Urothelium cell line (cell line): ENCODE results near the gene MAP3K2.
"Not testable (repeated sequence)": the region's sequence is repeated elsewhere in the genome, so short reads cannot be mapped to it uniquely, and the experiment has no call there.

Experiments
- DNase-seq: peaks from one replicate; pipeline ENCODE4 v3.0.0; 2011; ENCODE audit warnings: low spot score, mixed read lengths
- FAIRE-seq: peaks from 2 replicates; lab custom pipeline; 2011; peaks lifted over from hg19 to GRCh38; lab: Jason Lieb, UNC

MAP3K2 gene

GRCh38 chr2:127353873-127354676 lies 33.7 kb downstream of the MAP3K2 start:
- FAIRE-seq, DNase-seq: not testable (repeated sequence)

GRCh38 chr2:127353223-127353622 lies 34.6 kb downstream of the MAP3K2 start:
- not testable (repeated sequence) for DNase-seq, FAIRE-seq

GRCh38 chr2:127351603-127352002 lies 36.2 kb downstream of the MAP3K2 start:
- no peak for FAIRE-seq

GRCh38 chr2:127348426-127349000 lies 39.3 kb downstream of the MAP3K2 start:
- FAIRE-seq (no peak), DNase-seq (no peak)

More at GRCh38 chr2:127351603-127352002, 36.2 kb downstream of the MAP3K2 start:
- DNase-seq, result no peak

GRCh38 chr2:127347734-127348392 lies 39.9 kb downstream of the MAP3K2 start:
- FAIRE-seq (no peak), DNase-seq (no peak)

- no peak for FAIRE-seq
- no peak for DNase-seq
These were observed 40.8 kb downstream of the MAP3K2 start for GRCh38 chr2:127347015-127347414.

- DNase-seq, result no peak
- FAIRE-seq, result no peak
These were observed 44.5 kb downstream of the MAP3K2 start for GRCh38 chr2:127343277-127343676.

- DNase-seq, result no peak
- no peak for FAIRE-seq
These were observed 45.7 kb downstream of the MAP3K2 start for GRCh38 chr2:127342101-127342500.

GRCh38 chr2:127332335-127332734 lies 55.4 kb downstream of the MAP3K2 start:
- FAIRE-seq (no peak), DNase-seq (no peak)

GRCh38 chr2:127330753-127331152 lies 57.0 kb downstream of the MAP3K2 start:
- DNase-seq (no peak), FAIRE-seq (no peak)

- DNase-seq (no peak), FAIRE-seq (no peak)
These were observed 61.4 kb downstream of the MAP3K2 start for GRCh38 chr2:127326289-127326945.

- FAIRE-seq, result no peak
- peak; percentile 17 for DNase-seq
These were observed 63.1 kb downstream of the MAP3K2 start for GRCh38 chr2:127324635-127325034.

- no peak for DNase-seq
- no peak for FAIRE-seq
These were observed 66.5 kb downstream of the MAP3K2 start for GRCh38 chr2:127321303-127321702.

GRCh38 chr2:127320586-127321275 lies 67.0 kb downstream of the MAP3K2 start:
- no peak for FAIRE-seq

GRCh38 chr2:127320067-127320466 lies 67.7 kb downstream of the MAP3K2 start:
- no peak for FAIRE-seq
- DNase-seq, result no peak

More at GRCh38 chr2:127320586-127321275, 67.0 kb downstream of the MAP3K2 start:
- no peak for DNase-seq

GRCh38 chr2:127314193-127314988 lies 73.4 kb downstream of the MAP3K2 start:
- FAIRE-seq, result no peak

GRCh38 chr2:127313406-127313805 lies 74.4 kb downstream of the MAP3K2 start:
- FAIRE-seq (no peak), DNase-seq (no peak)

More at GRCh38 chr2:127314193-127314988, 73.4 kb downstream of the MAP3K2 start:
- DNase-seq, result no peak

GRCh38 chr2:127310980-127311379 lies 76.8 kb downstream of the MAP3K2 start:
- FAIRE-seq (no peak), DNase-seq (no peak)

GRCh38 chr2:127309468-127309867 lies 78.3 kb downstream of the MAP3K2 start:
- DNase-seq, result no peak
- no peak for FAIRE-seq
